Type B pancreatic cell (in vitro differentiated cells): ENCODE measurements around the gene NAV2. TPM values are rescaled to one million over a fixed set of nuclear protein-coding genes. Genes with fewer than 3 reads are reported as not detected.

Source experiments
- DNase-seq: peaks from one replicate; pipeline ENCODE4 v3.0.0; 2021; ENCODE audit warnings: mixed read lengths; ENCODE audit not compliant: unreplicated experiment; ENCODE audit errors: extremely low spot score
- H3K27ac Mint-ChIP-seq: 2 replicates; pipeline ENCODE4 v1.8.0; 2021; ENCODE audit warnings: mild to moderate bottlenecking, mixed read lengths
- H3K27me3 Mint-ChIP-seq: 2 replicates; pipeline ENCODE4 v1.8.0; 2021; ENCODE audit warnings: mixed read lengths
- H3K36me3 Mint-ChIP-seq: 2 replicates; pipeline ENCODE4 v1.8.0; 2021; ENCODE audit warnings: mixed read lengths
- H3K4me1 Mint-ChIP-seq: one replicate; pipeline ENCODE4 v1.8.0; 2021; ENCODE audit warnings: mixed read lengths; ENCODE audit not compliant: unreplicated experiment
- H3K4me3 Mint-ChIP-seq: 2 replicates; pipeline ENCODE4 v1.8.0; 2021; ENCODE audit warnings: mild to moderate bottlenecking, mixed read lengths
- H3K9me3 Mint-ChIP-seq: 2 replicates; pipeline ENCODE4 v1.8.0; 2021; ENCODE audit warnings: mixed read lengths
- CTCF ChIP-seq: fragments of 200-600 bp; sonication (generic); conservative IDR thresholded peaks from 2 replicates; pipeline ENCODE4 v1.5.0; 2021; ENCODE audit warnings: antibody characterized with exemption, mild to moderate bottlenecking
- total RNA-seq: library from RNA; stranded (reverse); gene quantifications from 2 replicates; pipeline ENCODE4 v1.2.1, GENCODE V29; 2021; ENCODE audit warnings: low replicate concordance

Gene NAV2
- total RNA-seq, 1 donor from 2014 or later = 54.2 TPM

- Mint-ChIP-seq H3K4me3 (no peak overlapping the region), H3K27me3 (no peaks in the 10 kb centered on the region), H3K36me3 (no peaks in the 10 kb centered on the region), H3K4me1 (peaks cover 40% of the 10 kb centered on the region), H3K9me3 (no peaks in the 10 kb centered on the region), H3K27ac (peak overlapping the region; percentile 81)
- no peak for TF ChIP-seq CTCF
- no peak for DNase-seq
These were observed 310.4 kb downstream of the NAV2 start for GRCh38 chr11:20023082-20023426.

GRCh38 chr11:20024172-20024935 lies 311.7 kb downstream of the NAV2 start:
- no peak for TF ChIP-seq CTCF
- Mint-ChIP-seq H3K4me1 (peaks cover 50% of the 10 kb centered on the region), H3K4me3 (no peak overlapping the region), H3K27me3 (no peaks in the 10 kb centered on the region), H3K36me3 (no peaks in the 10 kb centered on the region), H3K9me3 (no peaks in the 10 kb centered on the region), H3K27ac (peak overlapping the region; percentile 80)
- no peak for DNase-seq

- Mint-ChIP-seq H3K27ac (peak overlapping the region; percentile 13), H3K9me3 (no peaks in the 10 kb centered on the region), H3K36me3 (no peaks in the 10 kb centered on the region), H3K27me3 (no peaks in the 10 kb centered on the region), H3K4me3 (no peak overlapping the region), H3K4me1 (peaks cover 57% of the 10 kb centered on the region)
- no peak for TF ChIP-seq CTCF
- DNase-seq = no peak
These were observed 312.7 kb downstream of the NAV2 start for GRCh38 chr11:20025332-20025840.

- Mint-ChIP-seq H3K9me3 (no peaks in the 10 kb centered on the region), H3K4me1 (peaks cover 68% of the 10 kb centered on the region), H3K27me3 (no peaks in the 10 kb centered on the region), H3K4me3 (peak overlapping the region; percentile 90), H3K27ac (peak overlapping the region; percentile 89), H3K36me3 (no peaks in the 10 kb centered on the region)
- DNase-seq = peak; percentile 75
- TF ChIP-seq CTCF = no peak
These were observed 314.3 kb downstream of the NAV2 start for GRCh38 chr11:20026629-20027555.

GRCh38 chr11:20027556-20028013 lies 314.9 kb downstream of the NAV2 start:
- no peak for DNase-seq
- TF ChIP-seq CTCF = no peak
- peak overlapping the region; percentile 89 for H3K27ac Mint-ChIP-seq

More at GRCh38 chr11:20027556-20028013, 314.9 kb downstream of the NAV2 start:
- Mint-ChIP-seq H3K9me3 (no peaks in the 10 kb centered on the region), H3K36me3 (no peaks in the 10 kb centered on the region), H3K4me3 (peak overlapping the region; percentile 90), H3K4me1 (peaks cover 75% of the 10 kb centered on the region), H3K27me3 (no peaks in the 10 kb centered on the region)
